GM19324 (cell line): Measurements from ENCODE around the gene PSTPIP2.
"Not testable (repeated sequence)": the region's sequence is repeated elsewhere in the genome, so short reads cannot be mapped to it uniquely, and the experiment has no call there.

Experiments used
- ATAC-seq: cut with Tn5 transposase; IDR thresholded peaks from one replicate; pipeline ENCODE4 v1.9.1; 2021; ENCODE audit warnings: mild to moderate bottlenecking, moderate library complexity; ENCODE audit not compliant: unreplicated experiment, low FRiP score

Gene PSTPIP2, protein sequence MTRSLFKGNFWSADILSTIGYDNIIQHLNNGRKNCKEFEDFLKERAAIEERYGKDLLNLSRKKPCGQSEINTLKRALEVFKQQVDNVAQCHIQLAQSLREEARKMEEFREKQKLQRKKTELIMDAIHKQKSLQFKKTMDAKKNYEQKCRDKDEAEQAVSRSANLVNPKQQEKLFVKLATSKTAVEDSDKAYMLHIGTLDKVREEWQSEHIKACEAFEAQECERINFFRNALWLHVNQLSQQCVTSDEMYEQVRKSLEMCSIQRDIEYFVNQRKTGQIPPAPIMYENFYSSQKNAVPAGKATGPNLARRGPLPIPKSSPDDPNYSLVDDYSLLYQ

GRCh38 chr18:46071653-46072375 lies at the start of gene PSTPIP2:
Gene PSTPIP2 (minus strand): TSS chr18:46072260. CDS start chr18:46072188, 72 bp downstream.
- no peak for ATAC-seq

DNA sequence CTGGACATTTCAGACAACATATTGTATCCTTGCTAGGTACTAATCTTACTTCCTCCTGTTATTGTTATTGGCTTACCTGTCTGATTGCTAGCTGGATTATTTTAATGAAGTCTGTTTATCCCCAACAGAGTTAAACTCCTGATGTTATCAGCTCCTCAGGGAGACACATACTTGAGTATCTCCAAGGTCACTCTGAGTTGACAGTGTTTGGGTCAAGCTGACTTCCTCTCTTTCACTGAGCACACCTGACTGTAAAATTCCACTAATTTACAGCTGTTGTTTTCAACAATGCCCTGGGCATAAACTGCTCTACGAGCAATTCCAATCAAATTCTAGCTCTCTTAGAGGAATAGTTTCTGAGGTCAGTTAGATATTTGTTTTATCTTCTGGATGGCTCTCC lies 41.7 kb upstream of the PSTPIP2 start:
- no peak for ATAC-seq

- no peak for ATAC-seq
Observed at GRCh38 chr18:46110406-46110805, 38.3 kb upstream of the PSTPIP2 start.

DNA sequence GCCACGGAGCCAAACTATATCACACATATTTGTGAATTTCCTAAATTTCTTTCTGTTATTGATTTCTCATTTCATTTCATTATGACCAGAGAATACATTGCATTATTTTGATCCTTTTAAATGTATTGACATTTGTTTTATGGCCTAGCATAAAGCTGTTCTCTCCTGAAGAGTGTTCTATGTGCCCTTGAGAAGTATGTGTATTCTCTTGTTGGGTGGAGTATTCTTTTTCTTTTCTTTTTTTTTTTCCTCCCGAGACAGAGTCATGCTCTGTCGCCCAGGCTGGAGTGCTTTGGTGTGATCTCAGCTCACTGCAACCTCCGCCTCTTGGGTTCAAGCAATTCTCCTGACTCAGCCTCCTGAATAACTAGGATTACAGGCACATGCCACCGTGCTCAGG lies 37.3 kb upstream of the PSTPIP2 start:
- ATAC-seq, result no peak

- ATAC-seq, result peak; percentile 96
Observed at GRCh38 chr18:46104128-46104911, 32.3 kb upstream of the PSTPIP2 start, which contains the start of gene HAUS1. Gene HAUS1 (plus strand): TSS chr18:46104385. CDS start chr18:46104412, 27 bp downstream.

- ATAC-seq, result no peak
Observed at GRCh38 chr18:46099463-46099862, 27.4 kb upstream of the PSTPIP2 start.

- no peak for ATAC-seq
Observed at GRCh38 chr18:46098616-46098933, 26.5 kb upstream of the PSTPIP2 start.

- peak; percentile 86 for ATAC-seq
Observed at GRCh38 chr18:46097801-46098615, 25.9 kb upstream of the PSTPIP2 start, which contains the start of gene ATP5F1A. Gene ATP5F1A (minus strand): TSS chr18:46098296. CDS start chr18:46098231, 65 bp downstream.

GRCh38 chr18:46097431-46097800 lies 25.4 kb upstream of the PSTPIP2 start:
- peak; percentile 26 for ATAC-seq

GRCh38 chr18:46096651-46097300 lies 24.7 kb upstream of the PSTPIP2 start:
- no peak for ATAC-seq

GRCh38 chr18:46095532-46095931 lies 23.5 kb upstream of the PSTPIP2 start:
- no peak for ATAC-seq

GRCh38 chr18:46088501-46088900 lies 16.4 kb upstream of the PSTPIP2 start:
- not testable (repeated sequence) for ATAC-seq

- ATAC-seq, result no peak
Observed at GRCh38 chr18:46084431-46084830, 12.4 kb upstream of the PSTPIP2 start.

DNA sequence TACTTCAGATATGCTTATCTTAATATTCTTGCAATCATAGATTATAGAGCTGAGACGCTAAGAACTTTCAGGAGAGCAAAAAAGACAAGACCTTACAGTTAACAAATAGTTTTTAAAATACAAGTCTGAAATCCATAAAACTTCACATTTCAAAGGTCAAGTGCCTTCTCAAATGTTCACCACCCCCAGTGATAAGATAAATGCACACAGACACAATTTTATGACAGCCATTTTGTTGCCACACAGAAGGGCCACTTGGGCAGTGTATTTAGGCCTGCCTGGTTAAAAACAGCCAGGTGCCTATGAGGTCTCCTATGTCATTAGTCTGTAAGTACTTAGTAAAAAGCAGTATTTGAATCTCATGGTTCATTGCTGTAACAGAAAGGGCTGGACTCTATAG lies 8.1 kb upstream of the PSTPIP2 start:
- ATAC-seq, result no peak

DNA sequence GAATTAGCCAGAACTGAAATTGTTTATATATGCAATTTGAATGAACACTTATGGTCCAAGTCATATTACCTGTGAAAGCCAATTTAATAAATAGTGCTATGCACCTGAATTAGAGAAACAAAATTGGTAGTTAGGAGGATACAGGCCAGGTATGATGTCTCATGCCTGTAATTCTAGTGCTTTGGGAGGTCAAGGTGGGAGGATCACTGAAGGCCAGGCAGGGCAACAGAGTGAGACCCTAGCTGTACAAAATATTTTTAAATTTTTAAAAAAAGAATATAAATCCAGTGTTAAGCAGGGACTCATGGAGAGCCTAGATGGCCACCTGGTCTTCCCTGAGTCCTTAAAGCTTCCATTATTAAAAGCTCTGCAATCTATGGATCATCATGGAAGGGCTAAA lies 7.3 kb upstream of the PSTPIP2 start:
- ATAC-seq, result no peak

- ATAC-seq, result no peak
Observed at GRCh38 chr18:46073474-46074331, 1.6 kb upstream of the PSTPIP2 start.

DNA sequence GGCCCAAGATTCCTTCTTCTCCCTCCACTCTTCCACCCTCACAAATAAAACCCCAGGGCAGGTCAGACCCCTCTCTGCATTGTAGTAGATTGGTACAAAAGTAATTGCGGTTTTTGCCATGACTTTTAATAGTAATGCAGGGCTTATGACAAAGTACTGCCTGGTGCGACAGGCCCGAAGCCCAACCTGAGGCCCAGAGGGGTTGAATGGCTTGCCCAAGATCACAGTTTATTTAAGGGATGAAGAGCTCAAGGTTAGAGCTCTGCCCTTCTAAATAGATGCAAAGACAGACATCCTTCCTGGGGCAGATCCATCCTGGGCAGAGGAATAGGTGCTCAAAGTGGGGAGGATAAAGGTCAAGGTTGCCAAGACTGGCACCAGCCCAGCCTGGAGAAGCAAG lies 899 bp upstream of the PSTPIP2 start:
- ATAC-seq, result no peak

GRCh38 chr18:46072376-46072867 lies 362 bp upstream of the PSTPIP2 start:
- ATAC-seq, result no peak
